Gastroesophageal sphincter (tissue), 4 donors: ENCODE results near the gene AP1S1. TPM values are rescaled to one million over a fixed set of nuclear protein-coding genes. Genes with fewer than 3 reads are reported as not detected.
"Not testable (repeated sequence)": the region's sequence is repeated elsewhere in the genome, so short reads cannot be mapped to it uniquely, and the experiment has no call there.

Source experiments
- ATAC-seq: fragments of 150-250 bp; one replicate; pipeline ENCODE4 v1.9.1; 2016; ENCODE audit warnings: mild to moderate bottlenecking, moderate library complexity
- H3K27ac ChIP-seq, 4 donors: fragments of 200-600 bp; sonication (generic) in 3 of 4; 1 replicate in 3 of 4; 2 replicates in 1 of 4; pipeline ENCODE4 v1.5.1; 2016 to 2019
- H3K27me3 ChIP-seq: fragments of 200-600 bp; sonication (generic); one replicate; pipeline ENCODE4 v1.5.1; 2019
- H3K36me3 ChIP-seq, 2 donors: fragments of 200-600 bp; sonication (generic); one replicate each; pipeline ENCODE4 v1.5.1; 2019; ENCODE audit warnings: control low read depth in 1 of 2
- H3K4me1 ChIP-seq, 3 donors: fragments of 200-600 bp; sonication (generic); 1 replicate in 2 of 3; 2 replicates in 1 of 3; pipeline ENCODE4 v1.5.1; 2016 to 2019; ENCODE audit warnings: control low read depth in 2 of 3
- H3K4me3 ChIP-seq, 2 donors: fragments of 200-600 bp; sonication (generic); one replicate each; pipeline ENCODE4 v1.5.1; 2019; ENCODE audit warnings: mild to moderate bottlenecking in 1 of 2, moderate library complexity in 1 of 2
- H3K9me3 ChIP-seq, 3 donors: fragments of 200-600 bp; sonication (generic); one replicate each; pipeline ENCODE4 v1.5.1; 2017 to 2019; ENCODE audit warnings: control low read depth in 2 of 3
- CTCF ChIP-seq, 4 experiments: fragments of 200-600 bp in 2 of 4; fragments of 450-650 bp in 2 of 4; sonication (generic) in 1 of 4; IDR thresholded peaks; one replicate each; pipeline ENCODE4 v1.5.1; 2017 to 2019; ENCODE audit warnings: antibody characterized with exemption in 4 of 4, mild to moderate bottlenecking in 2 of 4, moderate library complexity in 2 of 4
- EP300 ChIP-seq: sonication (generic); formaldehyde crosslinking; IDR thresholded peaks from one replicate; pipeline ENCODE4 v1.6.1; 2017; ENCODE audit warnings: antibody characterized with exemption, mild to moderate bottlenecking
- POLR2A ChIP-seq, 2 donors: fragments of 450-650 bp; IDR thresholded peaks; one replicate each; pipeline ENCODE4 v1.6.1; 2017; ENCODE audit warnings: antibody characterized with exemption in 2 of 2, mild to moderate bottlenecking in 2 of 2, moderate library complexity in 1 of 2
- POLR2AphosphoS5 ChIP-seq: sonication (generic); formaldehyde crosslinking; IDR thresholded peaks from one replicate; pipeline ENCODE4 v1.6.1; 2017; ENCODE audit warnings: antibody characterized with exemption
- WGBS, 2 donors: methylation state at CpG; one replicate each; pipeline ENCODE4 v1.1.5; 2018; ENCODE audit warnings: low coverage in 1 of 2; 5-methylcytosine and 5-hydroxymethylcytosine counted together
- total RNA-seq, 4 donors: library from RNA; depleted of rRNA; stranded (reverse); fragments of >200 nt; gene quantifications; one replicate each; pipeline ENCODE4 v1.1.0, GENCODE V29; 2016

The AP1S1 gene
- total RNA-seq, 4 donors from 2014 or later: 21.9 to 69.5 (median 34.3) TPM

- 36 to 41% methylated on average over 5 to 8 of the region's 10 CpGs for WGBS, 2 donors
- H3K9me3 ChIP-seq: no peaks in the 10 kb centered on the region
- no peak overlapping the region for H3K4me3 ChIP-seq
- no peak for TF ChIP-seq EP300
- TF ChIP-seq POLR2A (IDR thresholded peaks at IDR 0.05): no peak
- no peak for TF ChIP-seq POLR2AphosphoS5
- TF ChIP-seq CTCF (IDR thresholded peaks at IDR 0.05): no peak
- no peaks in the 10 kb centered on the region for H3K27me3 ChIP-seq
- H3K36me3 ChIP-seq: no peaks in the 10 kb centered on the region
- H3K4me1 ChIP-seq: peaks cover 0 to 26% (median 17%) of the 10 kb centered on the region in 3 donors
- ATAC-seq: no peak
- H3K27ac ChIP-seq: no peak overlapping the region
Observed at GRCh38 chr7:101119876-101120275, 34.4 kb upstream of the AP1S1 start.

GRCh38 chr7:101120315-101120714 is 34.0 kb upstream of the AP1S1 start:
- Histone ChIP-seq H3K27me3 (no peaks in the 10 kb centered on the region), H3K27ac (no peak overlapping the region), H3K4me1 (peaks cover 0 to 31% (median 22%) of the 10 kb centered on the region in 3 donors), H3K36me3 (no peaks in the 10 kb centered on the region), H3K4me3 (no peak overlapping the region), H3K9me3 (no peaks in the 10 kb centered on the region)
- no peak for ATAC-seq
- 70% methylated on average over 1 of the region's 4 CpGs; no CpG with 5 or more reads in 1 of the 2 donors for WGBS, 2 donors
- no peak for TF ChIP-seq POLR2AphosphoS5
- TF ChIP-seq CTCF (IDR thresholded peaks at IDR 0.05): no peak
- TF ChIP-seq POLR2A (IDR thresholded peaks at IDR 0.05): no peak
- TF ChIP-seq EP300: no peak

GRCh38 chr7:101121631-101121990 is 32.7 kb upstream of the AP1S1 start:
- H3K4me1 ChIP-seq: peaks cover 0 to 44% (median 27%) of the 10 kb centered on the region in 3 donors
- H3K4me3 ChIP-seq: peak overlapping the region in 1 of 2 donors; percentile 45
- WGBS, 2 donors: 0 to 45% methylated on average over 2 to 9 of the region's 9 CpGs
- peak overlapping the region; percentile 71 to 89 (median 86) for H3K27ac ChIP-seq
- not testable (repeated sequence) for H3K27me3 ChIP-seq, H3K36me3 ChIP-seq, ATAC-seq, H3K9me3 ChIP-seq

GRCh38 chr7:101121991-101122932 is 32.0 kb upstream of the AP1S1 start:
- peak overlapping the region; percentile 38 to 45 for H3K4me3 ChIP-seq
- no peaks in the 10 kb centered on the region for H3K27me3 ChIP-seq
- H3K4me1 ChIP-seq: peaks cover 0 to 50% (median 31%) of the 10 kb centered on the region in 3 donors
- H3K27ac ChIP-seq: peak overlapping the region; percentile 71 to 89 (median 86)
- peak; percentile 84 for TF ChIP-seq POLR2AphosphoS5
- no peak for TF ChIP-seq EP300
- TF ChIP-seq POLR2A (IDR thresholded peaks at IDR 0.05): no peak
- H3K9me3 ChIP-seq: no peaks in the 10 kb centered on the region
- peak; percentile 82 for ATAC-seq
- no peaks in the 10 kb centered on the region for H3K36me3 ChIP-seq
- WGBS, 2 donors: 18 to 19% methylated on average over 14 of the region's 17 CpGs

- Histone ChIP-seq H3K4me1 (peaks cover 0 to 53% (median 35%) of the 10 kb centered on the region in 3 donors), H3K9me3 (no peaks in the 10 kb centered on the region), H3K27me3 (no peaks in the 10 kb centered on the region), H3K36me3 (no peaks in the 10 kb centered on the region), H3K27ac (peak overlapping the region in 3 of 4 donors; percentile 86 to 89 (median 87)), H3K4me3 (no peak overlapping the region)
- 69 to 94% methylated on average over 6 to 7 of the region's 11 CpGs for WGBS, 2 donors
- TF ChIP-seq POLR2AphosphoS5 (no peak), EP300 (no peak), POLR2A (IDR thresholded peaks at IDR 0.05) (no peak), CTCF (IDR thresholded peaks at IDR 0.05) (no peak)
- ATAC-seq: no peak
Observed at GRCh38 chr7:101122933-101123702, 31.2 kb upstream of the AP1S1 start.
